Lower lobe of right lung (tissue), 2 donors: ENCODE measurements around the gene CDIP1. TPM values are rescaled to one million over a fixed set of nuclear protein-coding genes. Genes with fewer than 3 reads are reported as not detected.

ENCODE experiments used
- ATAC-seq, 2 donors: fragments of 200-7000 bp; cut with Tn5 transposase; one replicate each; pipeline ENCODE4 v1.9.1; 2020 to 2022; ENCODE audit warnings: mild to moderate bottlenecking in 2 of 2, moderate library complexity in 2 of 2
- DNase-seq: peaks from one replicate; pipeline ENCODE4 v3.0.0-alpha.2; 2020
- H3K27ac ChIP-seq: fragments of 200-600 bp; one replicate; pipeline ENCODE4 v1.8.0; 2022
- H3K27me3 ChIP-seq: fragments of 200-600 bp; one replicate; pipeline ENCODE4 v1.8.0; 2022; ENCODE audit warnings: low read depth
- H3K36me3 ChIP-seq: fragments of 200-600 bp; one replicate; pipeline ENCODE4 v1.8.0; 2022; ENCODE audit warnings: mild to moderate bottlenecking
- H3K4me1 ChIP-seq: fragments of 200-600 bp; one replicate; pipeline ENCODE4 v1.8.0; 2022
- H3K4me3 ChIP-seq: fragments of 200-600 bp; one replicate; pipeline ENCODE4 v1.8.0; 2022; ENCODE audit warnings: mild to moderate bottlenecking
- H3K9me3 ChIP-seq: fragments of 200-600 bp; one replicate; pipeline ENCODE4 v1.8.0; 2022
- CTCF ChIP-seq: fragments of 200-600 bp; IDR thresholded peaks from one replicate; pipeline ENCODE4 v1.8.0; 2022; ENCODE audit warnings: antibody characterized with exemption, mild to moderate bottlenecking
- intact Hi-C: fragments of 100-400 bp; cut with DNase I; formaldehyde crosslinking; loops from one replicate; pipeline ENCODE4 v1.11.0; 2022
- total RNA-seq: library from RNA; stranded (reverse); fragmentation: NEBNext Ultra II Directional; extraction: Animal tissue kit (Norgen Biotek cat#: 25700); gene quantifications from one replicate; pipeline ENCODE4 v1.2.1, GENCODE V29; 2021
- donor health status: DM: no; HTN: yes; CAD: no; lungs with severe emphysema.

CDIP1 gene
- total RNA-seq, 1 donor from 2014 or later, result 21.1 TPM

- no peak overlapping the region for H3K4me3 ChIP-seq
- ATAC-seq, result no peak
These were observed 27.6 kb upstream of the CDIP1 start for GRCh38 chr16:4566144-4566543.

GRCh38 chr16:4564661-4565267, 26.2 kb upstream of the CDIP1 start:
- no peak overlapping the region for H3K4me3 ChIP-seq
- no peak for DNase-seq
- no peaks in the 10 kb centered on the region for H3K36me3 ChIP-seq
- ATAC-seq, result peak; percentile 74 to 80
- no peak overlapping the region for H3K27ac ChIP-seq
- intact Hi-C loops, result no loop called here
- no peaks in the 10 kb centered on the region for H3K9me3 ChIP-seq
- H3K4me1 ChIP-seq, result no peaks in the 10 kb centered on the region
- no peak for TF ChIP-seq CTCF
- no peaks in the 10 kb centered on the region for H3K27me3 ChIP-seq

More at GRCh38 chr16:4566144-4566543, 27.6 kb upstream of the CDIP1 start:
- TF ChIP-seq CTCF, result no peak
- Histone ChIP-seq H3K27ac (no peak overlapping the region), H3K27me3 (no peaks in the 10 kb centered on the region), H3K4me1 (no peaks in the 10 kb centered on the region), H3K36me3 (no peaks in the 10 kb centered on the region), H3K9me3 (no peaks in the 10 kb centered on the region)
- DNase-seq, result no peak
- intact Hi-C loops, result no loop called here

GRCh38 chr16:4561596-4561995, 23.0 kb upstream of the CDIP1 start:
- DNase-seq (no peak), ATAC-seq (no peak)
- H3K9me3 ChIP-seq, result no peaks in the 10 kb centered on the region
- H3K4me1 ChIP-seq, result no peaks in the 10 kb centered on the region
- H3K27ac ChIP-seq, result no peak overlapping the region
- H3K36me3 ChIP-seq, result no peaks in the 10 kb centered on the region
- H3K4me3 ChIP-seq, result no peak overlapping the region
- intact Hi-C loops, result no loop called here
- no peak for TF ChIP-seq CTCF
- H3K27me3 ChIP-seq, result no peaks in the 10 kb centered on the region

GRCh38 chr16:4557973-4558372, 19.4 kb upstream of the CDIP1 start:
- Histone ChIP-seq H3K27ac (no peak overlapping the region), H3K9me3 (no peaks in the 10 kb centered on the region), H3K27me3 (no peaks in the 10 kb centered on the region), H3K4me3 (no peak overlapping the region), H3K36me3 (no peaks in the 10 kb centered on the region), H3K4me1 (no peaks in the 10 kb centered on the region)
- TF ChIP-seq CTCF, result no peak
- intact Hi-C loops, result no loop called here
- ATAC-seq (no peak), DNase-seq (no peak)

GRCh38 chr16:4556580-4556979, 18.0 kb upstream of the CDIP1 start:
- Histone ChIP-seq H3K36me3 (no peaks in the 10 kb centered on the region), H3K4me3 (no peak overlapping the region), H3K9me3 (no peaks in the 10 kb centered on the region), H3K27ac (no peak overlapping the region), H3K27me3 (no peaks in the 10 kb centered on the region), H3K4me1 (no peaks in the 10 kb centered on the region)
- no peak for TF ChIP-seq CTCF
- ATAC-seq, result peak; percentile 15 to 26
- intact Hi-C loops, result no loop called here
- no peak for DNase-seq
